K562 (cell line): ENCODE results near the gene NXT1. TPM values are rescaled to one million over a fixed set of nuclear protein-coding genes. Genes with fewer than 3 reads are reported as not detected.

Experiments used
- ATAC-seq: fragments of 200-7000 bp; cut with Tn5 transposase; 3 replicates; pipeline ENCODE4 v1.9.1; 2020; ENCODE audit warnings: moderate library complexity
- BruUV-seq: library from RNA; stranded (reverse); fragments of 400-500 nt; replicated peaks from 2 replicates; lab custom pipeline; 2021; lab: Mats Ljungman, UMichigan
- CTCF ChIA-PET: fragments of 300-600 bp; formaldehyde crosslinking; extraction: SDS; loops from one replicate; lab custom pipeline; 2021; ENCODE audit warnings: low intra/inter-chr PET ratio; lab: Yijun Ruan, JAX
- POLR2A ChIA-PET: fragments of 300-600, 350-650 bp; sonication (Branson Sonifier 250); formaldehyde crosslinking; extraction: SDS; loops from one replicate; lab custom pipeline; 2021; ENCODE audit warnings: antibody characterized with exemption, inconsistent platforms; lab: Yijun Ruan, JAX
- DNase-seq, 4 experiments: peaks; one replicate each; pipeline versions ENCODE4 v3.0.0 to v3.0.0-alpha.2; 2011 to 2018; ENCODE audit warnings: low spot score in 3 of 4, mixed read lengths in 3 of 4; ENCODE audit errors: extremely low read depth in 1 of 4
- FAIRE-seq: peaks from 2 replicates; lab custom pipeline; 2011; peaks lifted over from hg19 to GRCh38; lab: Jason Lieb, UNC
- H2AFZ ChIP-seq: 2 replicates; pipeline ENCODE4 v1.6.0; 2011; ENCODE audit warnings: low read depth, low read length, control low read depth, inconsistent platforms
- H3K27ac ChIP-seq: fragments of 200-600 bp; 3 replicates; pipeline ENCODE4 v1.8.0; 2011; ENCODE audit warnings: low read depth, mild to moderate bottlenecking, control low read depth, inconsistent platforms, low read length, moderate library complexity, mixed read lengths; ENCODE audit errors: extremely low read depth
- H3K27me3 ChIP-seq, 2 experiments: fragments of 300-600 bp in 1 of 2; 2 replicates in 1 of 2; 3 replicates in 1 of 2; pipeline versions ENCODE4 v1.6.0 to v1.8.0; 2011; ENCODE audit warnings: inconsistent platforms in 2 of 2, low read length in 2 of 2, mild to moderate bottlenecking in 1 of 2, mixed read lengths in 1 of 2, moderate library complexity in 1 of 2; ENCODE audit not compliant: control insufficient read depth in 2 of 2, insufficient read depth in 2 of 2
- H3K36me3 ChIP-seq: fragments of 300-600 bp; 3 replicates; pipeline ENCODE4 v1.8.0; 2011; ENCODE audit warnings: mild to moderate bottlenecking, low read length, inconsistent platforms; ENCODE audit not compliant: control insufficient read depth, insufficient read depth
- H3K4me1 ChIP-seq, 2 experiments: fragments of 200-600 bp in 1 of 2; replicated peaks in 1 of 2; 2 replicates in 1 of 2; 3 replicates in 1 of 2; pipeline versions ENCODE4 v1.5.1 to v1.8.0; 2011; ENCODE audit warnings: inconsistent platforms in 2 of 2, low read length in 2 of 2, mild to moderate bottlenecking in 1 of 2, mixed read lengths in 1 of 2, moderate library complexity in 1 of 2; ENCODE audit not compliant: control insufficient read depth in 2 of 2, insufficient read depth in 2 of 2
- H3K4me2 ChIP-seq: 2 replicates; pipeline ENCODE4 v1.6.1; 2011; ENCODE audit warnings: low read length, control low read depth, inconsistent platforms, mixed read lengths; ENCODE audit not compliant: insufficient read depth
- H3K4me3 ChIP-seq: fragments of 200-600 bp; sonication (generic), shearing (Covaris generic); 2 replicates; pipeline ENCODE4 v1.5.1; 2016; ENCODE audit warnings: control low read depth, inconsistent platforms
- H3K79me2 ChIP-seq: fragments of 200-600 bp; 3 replicates; pipeline ENCODE4 v1.8.0; 2011; ENCODE audit warnings: low read length, inconsistent platforms; ENCODE audit not compliant: control insufficient read depth, insufficient read depth
- H3K9ac ChIP-seq, 2 experiments: 2 replicates each; pipeline versions ENCODE4 v1.6.0 to v1.6.1; 2011; ENCODE audit warnings: low read depth in 2 of 2, low read length in 2 of 2, control low read depth in 1 of 2, inconsistent platforms in 1 of 2, mild to moderate bottlenecking in 1 of 2, mixed read lengths in 1 of 2; ENCODE audit not compliant: insufficient read depth in 1 of 2
- H3K9me1 ChIP-seq: one replicate; pipeline ENCODE4 v1.6.0; 2011; ENCODE audit warnings: inconsistent platforms, mild to moderate bottlenecking, low read length, moderate library complexity; ENCODE audit not compliant: control insufficient read depth, insufficient read depth
- H3K9me3 ChIP-seq: replicated peaks from 2 replicates; pipeline ENCODE4 v1.5.1; 2011; ENCODE audit warnings: low read depth, low read length, inconsistent platforms; ENCODE audit not compliant: control insufficient read depth, insufficient read depth
- H4K20me1 ChIP-seq: replicated peaks from 2 replicates; pipeline ENCODE4 v1.6.1; 2011; ENCODE audit warnings: low read length, inconsistent platforms, mixed read lengths; ENCODE audit not compliant: control insufficient read depth, insufficient read depth
- EHMT2 ChIP-seq: fragments of 450-650 bp; IDR thresholded peaks from 2 replicates; pipeline ENCODE4 v1.6.1; 2018; ENCODE audit warnings: antibody characterized with exemption
- ETS2 ChIP-seq: IDR thresholded peaks from 2 replicates; pipeline ENCODE4 v1.6.1; 2016; ENCODE audit warnings: borderline replicate concordance, missing genetic modification characterization, mild to moderate bottlenecking, moderate library complexity, missing compliant biosample characterization; ENCODE audit not compliant: poor library complexity, severe bottlenecking
- JUND ChIP-seq, 2 experiments: IDR thresholded peaks; 2 replicates in 1 of 2; 3 replicates in 1 of 2; pipeline ENCODE4 v1.6.1; 2011; ENCODE audit warnings: borderline replicate concordance in 2 of 2, low read depth in 2 of 2, low read length in 2 of 2, improper control_type of control experiment in 1 of 2, missing biosample characterization in 1 of 2, missing genetic modification characterization in 1 of 2, missing genetic modification reagents in 1 of 2
- RUNX1 ChIP-seq: sonication (generic); IDR thresholded peaks from 2 replicates; pipeline ENCODE4 v1.6.1; 2016; ENCODE audit warnings: antibody characterized with exemption, low read depth
- ZNF609 ChIP-seq: sonication (generic); formaldehyde crosslinking; IDR thresholded peaks from 2 replicates; pipeline ENCODE4 v1.8.1; 2023; ENCODE audit warnings: missing genetic modification reagents, mild to moderate bottlenecking, borderline replicate concordance
- ZNF77 ChIP-seq: fragments of 250-450 bp; sonication (Bioruptor Pico); IDR thresholded peaks from 2 replicates; pipeline ENCODE4 v1.5.0; 2020
- WGBS: fragments of 100-300 bp; shearing (Covaris generic); methylation state at CpG from one replicate; pipeline ENCODE4 v1.1.6; 2016; ENCODE audit warnings: low coverage, mixed read lengths; ENCODE audit not compliant: insufficient coverage; ENCODE audit errors: missing lambda C conversion rate; 5-methylcytosine and 5-hydroxymethylcytosine counted together
- in situ Hi-C: fragments of 300-500 bp; cut with MboI; formaldehyde crosslinking; loops from 4 replicates; pipeline ENCODE4 v1.15.0; 2018; ENCODE audit warnings: inconsistent platforms, mixed read lengths
- intact Hi-C: fragments of 100-400 bp; cut with micrococcal nuclease; formaldehyde crosslinking; loops from 2 replicates; pipeline ENCODE4 v1.14.2; 2022
- polyA plus RNA-seq, 8 experiments: library from polyadenylated mRNA; depleted of rRNA in 4 of 8; stranded (reverse) in 5 of 8; unstranded in 3 of 8; fragments of >200 nt; fragmentation: Nextera tagmentation in 2 of 8; fragmentation: Illumina TruSeq in 1 of 8; extraction: Ambion mirVana in 2 of 8; extraction: Trizol in 1 of 8; gene quantifications; 2 replicates each; pipeline versions ENCODE4 v1.2.1 to v1.2.3, GENCODE V29; 2011 to 2014; ENCODE audit warnings: inconsistent platforms in 1 of 8, missing spikeins in 1 of 8
- total RNA-seq, 7 experiments: library from RNA; depleted of rRNA in 6 of 7; stranded (reverse); fragments of >200 nt in 6 of 7; fragmentation: Illumina TruSeq in 2 of 7; extraction: Trizol in 2 of 7; gene quantifications; 2 replicates each; pipeline versions ENCODE4 v1.2.1 to v1.2.3, GENCODE V29; 2011 to 2021; ENCODE audit warnings: low replicate concordance in 1 of 7

Gene NXT1
- total and polyA plus RNA-seq, 9 of the 15 experiments (the other 6 are each of a cell fraction or from before 2014, with no cell fraction given): 7.7 to 50.9 (median 35.6) TPM

GRCh38 chr20:23327617-23328333, 22.8 kb upstream of the NXT1 start:
- 16% methylated on average over 14 of the region's 15 CpGs for WGBS
- FAIRE-seq: no peak
- no peak overlapping the region for H2AFZ ChIP-seq
- H3K9me1 ChIP-seq: no peaks in the 10 kb centered on the region
- no peak overlapping the region for H3K4me2 ChIP-seq
- no peak for DNase-seq
- intact Hi-C loops (no loop called here), in situ Hi-C loops (no loop called here)
- no peaks in the 10 kb centered on the region for H3K9me3 ChIP-seq
- ATAC-seq: no peak
- no peaks in the 10 kb centered on the region for H3K79me2 ChIP-seq
- no peak overlapping the region for H3K4me3 ChIP-seq
- ChIA-PET POLR2A (interaction anchor here (0.6 to 1.3 kb wide), 3 partner anchors 16 to 52 kb away, joined by 3 to 4 read pairs (median 3); no protein-coding TSS in a partner anchor), CTCF (no interaction called here)
- H3K27ac ChIP-seq: no peak overlapping the region
- BruUV-seq: no TSS peak
- no peaks in the 10 kb centered on the region for H4K20me1 ChIP-seq
- TF ChIP-seq RUNX1 (no peak), EHMT2 (no peak), JUND (IDR thresholded peaks at IDR 0.05; ENCODE audit: borderline replicate concordance, low read depth, low read length) (no peak), JUND (tag; IDR thresholded peaks at IDR 0.05; ENCODE audit: borderline replicate concordance, low read depth, low read length) (no peak), ZNF77 (CRISPR knock-in tag) (no peak), ETS2 (tag) (no peak), ZNF609 (no peak)
- peaks cover 0 to 16% of the 10 kb centered on the region in 2 experiments; a peak in 3 of 5 replicates for H3K27me3 ChIP-seq
- no peaks in the 10 kb centered on the region for H3K36me3 ChIP-seq
- peaks cover 0 to 14% of the 10 kb centered on the region in 2 experiments; a peak in 3 of 5 replicates for H3K4me1 ChIP-seq
- H3K9ac ChIP-seq: no peak overlapping the region
